GM18511 (cell line): Measurements from ENCODE around the gene SYNGR1.
"Not testable (repeated sequence)": the region's sequence is repeated elsewhere in the genome, so short reads cannot be mapped to it uniquely, and the experiment has no call there.

Experiments used
- ATAC-seq: cut with Tn5 transposase; IDR thresholded peaks from one replicate; pipeline ENCODE4 v1.9.1; 2021; ENCODE audit warnings: mild to moderate bottlenecking, moderate library complexity; ENCODE audit not compliant: unreplicated experiment

Gene SYNGR1

DNA sequence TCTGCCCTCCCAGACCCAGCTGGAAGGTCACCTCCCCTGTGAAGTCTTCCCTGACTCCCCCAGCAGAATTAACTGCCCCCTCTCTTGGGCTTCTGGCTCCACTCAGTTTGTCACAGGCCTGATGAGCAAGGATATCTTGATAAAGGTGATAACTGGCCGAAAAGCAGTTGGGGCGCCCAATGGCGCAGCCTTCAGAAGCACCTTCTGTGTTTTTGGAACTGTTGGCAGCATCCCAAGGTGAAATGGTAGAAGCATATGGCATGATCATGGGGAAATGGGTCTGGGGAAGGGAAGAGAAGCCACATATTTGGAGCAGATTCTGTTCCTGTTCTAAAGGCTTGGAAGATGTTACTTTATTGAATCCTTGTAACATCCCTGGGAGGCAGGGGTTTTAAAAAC, 47.0 kb downstream of the SYNGR1 start:
- no peak for ATAC-seq

DNA sequence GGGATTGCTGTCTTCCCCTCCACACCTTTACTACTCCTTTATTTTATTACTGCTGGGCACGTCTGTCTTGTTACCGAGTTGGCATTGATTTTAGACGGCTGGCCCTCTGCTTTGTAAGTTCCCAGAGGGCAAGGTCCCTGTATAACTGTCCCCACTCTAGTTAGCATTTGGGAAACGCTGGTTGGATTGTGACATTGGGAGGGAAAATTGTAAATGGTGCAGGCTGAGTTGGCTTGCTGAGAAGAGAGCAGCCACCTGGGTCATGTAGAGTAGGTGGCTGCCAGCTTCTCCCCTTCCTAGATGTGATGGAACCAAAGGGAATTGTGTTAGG, 51.5 kb downstream of the SYNGR1 start:
- ATAC-seq = no peak

DNA sequence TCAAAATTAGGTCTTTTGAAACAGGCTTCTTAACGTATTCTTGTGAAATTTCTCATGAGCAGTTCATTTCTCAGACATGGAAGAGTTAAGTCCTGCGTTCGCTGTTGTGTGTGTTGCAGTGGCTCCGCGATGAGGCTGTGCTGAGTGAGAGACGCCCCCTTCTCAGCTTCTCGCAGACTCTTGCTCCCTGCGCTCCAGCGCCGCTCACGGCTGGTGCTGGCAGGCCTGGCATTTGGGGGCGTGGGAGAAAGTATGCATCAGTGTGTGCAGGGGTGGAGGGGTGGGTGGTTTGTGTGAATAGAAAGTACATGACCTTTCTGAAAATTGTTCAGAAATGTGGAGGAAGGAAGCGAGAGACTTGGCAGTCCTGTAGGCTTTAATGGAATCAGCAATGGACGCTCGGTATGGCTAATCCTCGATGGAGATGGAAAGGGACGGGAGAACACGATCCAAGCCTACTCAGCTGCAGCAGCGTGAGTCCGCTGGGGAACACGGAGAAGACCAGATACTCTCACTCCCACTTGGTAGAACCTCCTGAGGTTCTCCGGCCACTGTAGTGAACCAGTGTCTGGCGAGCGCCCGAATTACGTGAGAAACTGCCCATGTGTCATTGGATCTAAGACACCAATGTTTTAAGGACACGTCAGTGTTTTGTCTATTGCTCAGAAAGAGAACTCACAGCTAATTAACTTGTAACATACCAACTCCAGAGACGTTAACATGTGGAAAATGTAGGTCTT, 55.7 kb downstream of the SYNGR1 start:
- ATAC-seq = no peak

DNA sequence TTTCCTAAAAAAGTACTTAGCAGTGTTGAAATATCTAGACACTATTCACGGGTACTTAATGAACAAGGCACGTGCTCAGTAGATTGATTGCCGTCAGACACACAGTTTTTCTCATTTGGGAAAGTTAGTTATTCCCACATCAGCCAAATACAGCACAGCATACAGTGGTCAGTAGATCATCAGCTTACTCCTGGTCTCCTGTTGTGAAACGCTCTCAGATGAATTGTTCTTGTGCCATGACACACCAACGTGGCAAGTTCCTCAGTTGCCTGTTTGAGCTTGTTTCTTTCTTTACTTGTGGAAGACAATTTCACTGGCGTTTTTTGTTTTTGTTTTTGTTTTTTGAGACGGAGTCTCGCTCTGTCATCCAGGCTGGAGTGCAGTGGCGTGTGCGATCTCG, 58.4 kb downstream of the SYNGR1 start:
- ATAC-seq = no peak

- ATAC-seq = no peak
Observed at GRCh38 chr22:39408807-39409206, 59.0 kb downstream of the SYNGR1 start.

DNA sequence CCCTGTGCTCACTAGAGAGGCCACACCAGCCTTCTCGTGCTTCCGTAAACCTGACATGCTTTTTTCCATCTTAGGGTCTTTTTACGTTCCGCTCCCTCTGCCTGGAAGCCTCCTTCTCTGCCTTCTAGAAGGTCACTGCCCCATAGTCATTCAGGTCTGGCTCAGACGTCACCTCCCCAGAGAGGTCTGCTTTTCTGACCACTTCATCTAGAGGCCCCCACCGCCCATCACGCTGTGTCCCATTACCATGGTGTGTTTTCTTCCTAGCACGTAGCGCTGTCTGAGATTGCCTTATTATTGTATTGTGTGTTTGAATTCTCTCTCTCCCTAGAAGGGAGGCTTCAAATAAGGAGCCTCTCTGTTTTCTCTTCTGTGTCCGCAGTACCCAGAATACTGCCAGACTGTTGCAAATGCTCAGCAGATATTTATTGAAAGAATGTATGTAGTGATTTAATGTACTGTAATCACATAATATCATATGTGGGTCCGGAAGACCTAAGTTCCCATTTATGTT, 59.8 kb downstream of the SYNGR1 start:
- no peak for ATAC-seq

DNA sequence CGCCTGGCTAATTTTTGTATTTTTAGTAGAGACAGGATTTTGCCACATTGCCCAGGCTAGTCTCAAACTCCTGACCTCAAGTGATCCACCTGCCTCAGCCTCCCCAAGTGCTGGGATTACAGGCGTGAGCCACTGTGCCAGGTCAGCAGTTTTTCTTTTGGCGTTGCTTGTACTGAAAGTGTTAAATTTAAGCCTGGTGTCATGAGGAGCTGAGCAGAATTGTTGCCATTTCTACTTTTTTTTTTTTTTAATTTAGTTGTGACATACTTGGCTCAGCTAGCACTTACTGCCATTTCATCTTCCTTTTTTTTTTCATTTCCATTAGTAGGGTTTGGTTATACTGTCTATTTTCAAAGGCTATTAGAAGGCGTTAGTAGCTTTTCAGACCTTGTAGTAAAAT, 60.5 kb downstream of the SYNGR1 start:
- ATAC-seq = no peak

GRCh38 chr22:39411828-39412365, 62.1 kb downstream of the SYNGR1 start:
- ATAC-seq = not testable (repeated sequence)

GRCh38 chr22:39413204-39413603, 63.4 kb downstream of the SYNGR1 start:
- not testable (repeated sequence) for ATAC-seq

GRCh38 chr22:39414377-39414776, 64.6 kb downstream of the SYNGR1 start:
- no peak for ATAC-seq

- no peak for ATAC-seq
Observed at GRCh38 chr22:39414886-39415285, 65.1 kb downstream of the SYNGR1 start.

- no peak for ATAC-seq
Observed at GRCh38 chr22:39415506-39415905, 65.7 kb downstream of the SYNGR1 start.

DNA sequence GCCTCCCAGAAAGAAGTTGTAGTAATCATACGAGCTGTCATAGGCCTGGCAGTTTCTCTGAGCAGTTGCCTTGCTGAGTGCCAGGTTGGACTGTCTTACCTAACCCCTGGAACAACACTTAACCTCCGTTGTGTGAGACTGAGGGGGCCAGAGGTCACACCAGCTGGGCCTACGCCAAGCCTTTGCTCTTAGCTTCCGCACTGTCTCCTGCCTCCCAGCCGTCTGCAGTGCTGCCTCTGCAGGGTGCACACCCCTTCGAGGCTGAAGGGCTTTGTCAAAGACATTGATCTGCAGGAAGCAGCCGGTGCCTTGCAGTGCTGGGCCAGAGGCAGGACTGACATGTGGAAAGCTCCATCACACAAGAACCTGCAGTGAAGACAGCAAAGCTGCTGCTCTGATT, 66.5 kb downstream of the SYNGR1 start:
- ATAC-seq = no peak

- no peak for ATAC-seq
Observed at GRCh38 chr22:39417641-39418040, 67.8 kb downstream of the SYNGR1 start.

GRCh38 chr22:39418696-39419095, 68.9 kb downstream of the SYNGR1 start:
- ATAC-seq = no peak

GRCh38 chr22:39419096-39419495, 69.3 kb downstream of the SYNGR1 start:
- ATAC-seq = no peak

GRCh38 chr22:39419911-39420310, 70.1 kb downstream of the SYNGR1 start:
- no peak for ATAC-seq

- no peak for ATAC-seq
Observed at GRCh38 chr22:39421691-39422090, 71.9 kb downstream of the SYNGR1 start.

DNA sequence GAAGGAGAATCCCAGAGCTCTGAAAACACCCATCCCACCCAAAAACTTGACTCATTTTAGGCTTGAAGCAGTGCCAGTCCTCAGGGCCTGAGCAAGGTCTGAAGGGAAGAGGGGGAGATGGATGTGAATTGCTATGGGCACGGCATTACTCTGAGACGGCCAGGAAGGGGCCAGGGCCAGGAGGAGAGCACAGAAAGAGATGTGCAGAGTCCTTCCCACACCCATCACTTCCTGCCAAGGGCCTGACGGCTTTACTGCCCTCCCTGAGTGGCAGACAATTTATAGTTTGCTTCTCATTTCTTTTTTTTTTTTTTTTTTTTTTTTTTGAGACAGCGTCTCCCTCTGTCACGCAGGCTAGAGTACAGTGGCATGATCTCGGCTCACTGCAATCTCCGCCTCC, 72.3 kb downstream of the SYNGR1 start:
- no peak for ATAC-seq

- ATAC-seq = no peak
Observed at GRCh38 chr22:39422721-39423120, 72.9 kb downstream of the SYNGR1 start.

DNA sequence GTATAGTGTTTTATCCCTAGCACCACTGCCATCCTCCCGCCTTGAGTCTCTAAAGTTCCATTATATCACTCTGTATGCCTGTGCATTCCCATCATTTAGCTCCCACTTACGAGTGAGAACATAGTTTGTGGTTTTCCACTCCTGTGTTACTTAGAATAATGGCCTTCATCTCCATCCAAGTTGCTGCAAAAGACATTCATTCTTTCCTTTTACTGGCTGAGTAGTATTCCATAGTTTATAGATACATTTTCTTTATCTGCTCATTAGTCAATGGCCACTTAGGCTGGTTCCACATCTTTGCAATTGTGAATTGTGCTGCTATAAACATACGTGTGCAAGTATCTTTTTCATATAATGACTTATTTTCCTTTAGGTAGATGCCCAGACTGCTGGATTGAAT, 74.2 kb downstream of the SYNGR1 start:
- no peak for ATAC-seq

DNA sequence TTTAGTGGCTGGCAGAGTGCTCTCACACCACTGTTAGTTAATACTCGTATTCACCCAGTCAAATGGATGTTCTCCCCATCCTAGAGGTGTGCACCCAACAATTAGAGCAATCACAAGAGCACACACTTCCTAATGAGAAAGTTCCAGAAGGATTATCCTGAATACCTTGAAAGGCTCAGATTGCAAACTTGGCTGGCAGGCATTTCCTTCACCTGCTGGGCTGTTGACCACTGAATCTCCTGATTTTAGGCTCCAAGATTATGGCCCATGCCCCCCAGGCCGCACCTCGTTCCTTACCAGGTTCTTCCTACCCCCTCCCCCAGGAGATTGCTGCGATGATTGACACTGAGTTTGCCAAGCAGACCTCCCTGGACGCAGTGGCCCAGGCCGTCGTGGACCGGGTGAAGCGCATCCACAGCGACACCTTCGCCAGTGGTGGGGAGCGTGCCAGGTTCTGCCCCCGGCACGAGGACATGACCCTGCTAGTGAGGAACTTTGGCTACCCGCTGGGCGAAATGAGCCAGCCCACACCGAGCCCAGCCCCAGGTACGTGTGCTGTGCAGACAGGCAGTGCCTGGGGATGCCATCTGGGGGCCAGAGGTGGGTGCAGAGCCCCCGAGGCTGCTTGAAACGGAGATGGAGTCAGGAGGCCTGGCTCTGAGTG, 76.7 kb downstream of the SYNGR1 start:
- ATAC-seq = no peak
